ENCODE results near the gene PLP1.

DNA sequence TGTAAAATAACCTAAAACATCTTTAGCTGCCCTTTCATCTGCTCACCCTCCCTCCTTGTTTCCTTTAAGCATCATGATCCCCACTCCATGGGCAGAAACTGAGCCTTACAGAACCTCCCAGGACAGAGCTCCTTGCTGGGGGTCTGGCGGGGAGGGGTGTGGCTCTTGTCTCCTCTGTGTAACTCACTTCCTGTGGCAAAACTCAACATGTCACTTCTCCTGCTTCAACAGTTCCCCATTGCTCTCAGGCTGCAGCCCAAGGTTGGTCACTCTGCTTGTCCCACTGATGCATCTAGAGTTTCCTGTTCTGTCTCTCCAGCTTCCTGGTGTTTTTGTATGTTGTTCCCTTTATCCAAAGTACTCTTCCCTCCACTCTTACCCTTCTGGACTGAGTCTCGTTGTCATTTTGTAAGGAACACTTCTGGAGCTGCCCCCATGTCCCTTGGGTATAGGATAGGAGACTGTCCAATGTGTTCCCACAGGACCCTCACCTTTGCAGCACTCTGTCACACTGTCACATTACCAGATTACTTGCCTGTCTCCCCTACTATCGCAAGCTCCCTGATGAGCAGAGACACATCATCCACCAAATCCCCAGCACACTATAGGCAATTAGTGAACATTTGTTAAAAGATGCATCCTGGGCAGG, 46.4 kb upstream of the PLP1 start:
- TF ChIP-seq, protein P1, sequence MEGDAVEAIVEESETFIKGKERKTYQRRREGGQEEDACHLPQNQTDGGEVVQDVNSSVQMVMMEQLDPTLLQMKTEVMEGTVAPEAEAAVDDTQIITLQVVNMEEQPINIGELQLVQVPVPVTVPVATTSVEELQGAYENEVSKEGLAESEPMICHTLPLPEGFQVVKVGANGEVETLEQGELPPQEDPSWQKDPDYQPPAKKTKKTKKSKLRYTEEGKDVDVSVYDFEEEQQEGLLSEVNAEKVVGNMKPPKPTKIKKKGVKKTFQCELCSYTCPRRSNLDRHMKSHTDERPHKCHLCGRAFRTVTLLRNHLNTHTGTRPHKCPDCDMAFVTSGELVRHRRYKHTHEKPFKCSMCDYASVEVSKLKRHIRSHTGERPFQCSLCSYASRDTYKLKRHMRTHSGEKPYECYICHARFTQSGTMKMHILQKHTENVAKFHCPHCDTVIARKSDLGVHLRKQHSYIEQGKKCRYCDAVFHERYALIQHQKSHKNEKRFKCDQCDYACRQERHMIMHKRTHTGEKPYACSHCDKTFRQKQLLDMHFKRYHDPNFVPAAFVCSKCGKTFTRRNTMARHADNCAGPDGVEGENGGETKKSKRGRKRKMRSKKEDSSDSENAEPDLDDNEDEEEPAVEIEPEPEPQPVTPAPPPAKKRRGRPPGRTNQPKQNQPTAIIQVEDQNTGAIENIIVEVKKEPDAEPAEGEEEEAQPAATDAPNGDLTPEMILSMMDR (conservative IDR thresholded peaks at IDR 0.05; ENCODE audit: low read depth in 2 of 2) = no peak
- TF ChIP-seq POLR2AphosphoS5 (IDR thresholded peaks at IDR 0.05; ENCODE audit: low read depth) = no peak
- TF ChIP-seq CREB1 (CRISPR knock-in tag; IDR thresholded peaks at IDR 0.05; ENCODE audit: low read depth) = no peak
- TF ChIP-seq NANOG (IDR thresholded peaks at IDR 0.05; ENCODE audit: borderline replicate concordance) = no peak
